ENCODE data around the gene DNAH11.

- TF ChIP-seq, protein P1, sequence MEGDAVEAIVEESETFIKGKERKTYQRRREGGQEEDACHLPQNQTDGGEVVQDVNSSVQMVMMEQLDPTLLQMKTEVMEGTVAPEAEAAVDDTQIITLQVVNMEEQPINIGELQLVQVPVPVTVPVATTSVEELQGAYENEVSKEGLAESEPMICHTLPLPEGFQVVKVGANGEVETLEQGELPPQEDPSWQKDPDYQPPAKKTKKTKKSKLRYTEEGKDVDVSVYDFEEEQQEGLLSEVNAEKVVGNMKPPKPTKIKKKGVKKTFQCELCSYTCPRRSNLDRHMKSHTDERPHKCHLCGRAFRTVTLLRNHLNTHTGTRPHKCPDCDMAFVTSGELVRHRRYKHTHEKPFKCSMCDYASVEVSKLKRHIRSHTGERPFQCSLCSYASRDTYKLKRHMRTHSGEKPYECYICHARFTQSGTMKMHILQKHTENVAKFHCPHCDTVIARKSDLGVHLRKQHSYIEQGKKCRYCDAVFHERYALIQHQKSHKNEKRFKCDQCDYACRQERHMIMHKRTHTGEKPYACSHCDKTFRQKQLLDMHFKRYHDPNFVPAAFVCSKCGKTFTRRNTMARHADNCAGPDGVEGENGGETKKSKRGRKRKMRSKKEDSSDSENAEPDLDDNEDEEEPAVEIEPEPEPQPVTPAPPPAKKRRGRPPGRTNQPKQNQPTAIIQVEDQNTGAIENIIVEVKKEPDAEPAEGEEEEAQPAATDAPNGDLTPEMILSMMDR (IDR thresholded peaks at IDR 0.05), result no peak
- no peak for TF ChIP-seq TCF7L2 (IDR thresholded peaks at IDR 0.05; ENCODE audit: low read depth, low read length)
- TF ChIP-seq, protein P2, sequence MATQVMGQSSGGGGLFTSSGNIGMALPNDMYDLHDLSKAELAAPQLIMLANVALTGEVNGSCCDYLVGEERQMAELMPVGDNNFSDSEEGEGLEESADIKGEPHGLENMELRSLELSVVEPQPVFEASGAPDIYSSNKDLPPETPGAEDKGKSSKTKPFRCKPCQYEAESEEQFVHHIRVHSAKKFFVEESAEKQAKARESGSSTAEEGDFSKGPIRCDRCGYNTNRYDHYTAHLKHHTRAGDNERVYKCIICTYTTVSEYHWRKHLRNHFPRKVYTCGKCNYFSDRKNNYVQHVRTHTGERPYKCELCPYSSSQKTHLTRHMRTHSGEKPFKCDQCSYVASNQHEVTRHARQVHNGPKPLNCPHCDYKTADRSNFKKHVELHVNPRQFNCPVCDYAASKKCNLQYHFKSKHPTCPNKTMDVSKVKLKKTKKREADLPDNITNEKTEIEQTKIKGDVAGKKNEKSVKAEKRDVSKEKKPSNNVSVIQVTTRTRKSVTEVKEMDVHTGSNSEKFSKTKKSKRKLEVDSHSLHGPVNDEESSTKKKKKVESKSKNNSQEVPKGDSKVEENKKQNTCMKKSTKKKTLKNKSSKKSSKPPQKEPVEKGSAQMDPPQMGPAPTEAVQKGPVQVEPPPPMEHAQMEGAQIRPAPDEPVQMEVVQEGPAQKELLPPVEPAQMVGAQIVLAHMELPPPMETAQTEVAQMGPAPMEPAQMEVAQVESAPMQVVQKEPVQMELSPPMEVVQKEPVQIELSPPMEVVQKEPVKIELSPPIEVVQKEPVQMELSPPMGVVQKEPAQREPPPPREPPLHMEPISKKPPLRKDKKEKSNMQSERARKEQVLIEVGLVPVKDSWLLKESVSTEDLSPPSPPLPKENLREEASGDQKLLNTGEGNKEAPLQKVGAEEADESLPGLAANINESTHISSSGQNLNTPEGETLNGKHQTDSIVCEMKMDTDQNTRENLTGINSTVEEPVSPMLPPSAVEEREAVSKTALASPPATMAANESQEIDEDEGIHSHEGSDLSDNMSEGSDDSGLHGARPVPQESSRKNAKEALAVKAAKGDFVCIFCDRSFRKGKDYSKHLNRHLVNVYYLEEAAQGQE (IDR thresholded peaks at IDR 0.05; ENCODE audit: insufficient read depth in 1 of 2, low read depth in 2 of 2, low read length in 1 of 2), result no peak
Measured at GRCh38 chr7:21717323-21717722, 174.5 kb downstream of the DNAH11 start.

Data from Panc1 (cell line).